A549 (cell line): Measurements from ENCODE around the gene TBC1D22A. TPM values are rescaled to one million over a fixed set of nuclear protein-coding genes. Genes with fewer than 3 reads are reported as not detected.
"Not testable (repeated sequence)": the region's sequence is repeated elsewhere in the genome, so short reads cannot be mapped to it uniquely, and the experiment has no call there.

Experiments used
- ATAC-seq, 2 experiments: fragments of 200-7000 bp in 1 of 2; fragments of >200 bp in 1 of 2; cut with Nextera tagmentation in 1 of 2; cut with Tn5 transposase in 1 of 2; 3 replicates each; pipeline versions ENCODE4 v1.8.0 to v1.9.1; 2018 to 2020; ENCODE audit warnings: mild to moderate bottlenecking in 1 of 2, moderate library complexity in 1 of 2
- CTCF ChIA-PET: fragments of 300-600 bp; sonication (Branson Sonifier 250); formaldehyde crosslinking; extraction: SDS; loops from one replicate; lab custom pipeline; 2021; ENCODE audit warnings: antibody characterized with exemption, inconsistent platforms; lab: Yijun Ruan, JAX
- POLR2A ChIA-PET: fragments of 350-600 bp; formaldehyde crosslinking; extraction: SDS; loops from one replicate; lab custom pipeline; 2021; ENCODE audit warnings: antibody characterized with exemption, inconsistent platforms; lab: Yijun Ruan, JAX
- DNase-seq, 2 experiments: peaks; one replicate each; pipeline versions ENCODE4 v3.0.0 to v3.0.0-alpha.2; 2011 to 2016; ENCODE audit warnings: low read depth in 1 of 2, low spot score in 1 of 2
- FAIRE-seq: peaks from 2 replicates; lab custom pipeline; 2011; peaks lifted over from hg19 to GRCh38; lab: Jason Lieb, UNC
- H3K27ac ChIP-seq, 2 experiments: fragments of >200 bp; sonication (Bioruptor Twin); formaldehyde crosslinking; 3 replicates each; pipeline ENCODE4 v1.5.1; 2016 to 2017
- H3K4me1 ChIP-seq: fragments of >200 bp; sonication (Bioruptor Twin); formaldehyde crosslinking; 3 replicates; pipeline ENCODE4 v1.6.1; 2016
- H3K4me2 ChIP-seq: fragments of >200 bp; sonication (Bioruptor Twin); formaldehyde crosslinking; 3 replicates; pipeline ENCODE4 v1.6.1; 2016
- H3K4me3 ChIP-seq: fragments of >200 bp; sonication (Bioruptor Twin); formaldehyde crosslinking; 3 replicates; pipeline ENCODE4 v1.5.1; 2016
- H3K9me3 ChIP-seq: fragments of >200 bp; sonication (Bioruptor Twin); formaldehyde crosslinking; 3 replicates; pipeline ENCODE4 v1.6.1; 2016
- BHLHE40 ChIP-seq: IDR thresholded peaks from 2 replicates; pipeline ENCODE4 v1.6.1; 2012; ENCODE audit warnings: low read depth, low read length, inconsistent platforms
- CHD4 ChIP-seq: fragments of 200-600 bp; sonication (generic); IDR thresholded peaks from 2 replicates; pipeline ENCODE4 v1.6.1; 2016; ENCODE audit warnings: antibody characterized with exemption, mild to moderate bottlenecking, borderline replicate concordance
- E2F6 ChIP-seq: IDR thresholded peaks from 2 replicates; pipeline ENCODE4 v1.6.1; 2012; ENCODE audit warnings: low read depth, borderline replicate concordance
- EHF ChIP-seq: fragments of 250-450 bp; sonication (Bioruptor Pico); IDR thresholded peaks from 2 replicates; pipeline ENCODE4 v1.5.0; 2020; ENCODE audit warnings: mild to moderate bottlenecking
- EP300 ChIP-seq, 2 experiments: fragments of >200 bp; sonication (Bioruptor Twin); formaldehyde crosslinking; IDR thresholded peaks; 2 replicates in 1 of 2; 3 replicates in 1 of 2; pipeline ENCODE4 v1.6.1; 2016 to 2017
- FOSB ChIP-seq: fragments of 250-450 bp; sonication (Bioruptor Pico); IDR thresholded peaks from 2 replicates; pipeline ENCODE4 v1.5.0; 2020; ENCODE audit warnings: mild to moderate bottlenecking, moderate library complexity
- FOSL2 ChIP-seq, 2 experiments: fragments of 450-650 bp in 1 of 2; fragments of >200 bp in 1 of 2; sonication (Bioruptor Twin) in 1 of 2; formaldehyde crosslinking; IDR thresholded peaks; 2 replicates each; pipeline versions ENCODE4 v1.5.0 to v1.6.1; 2016 to 2020; ENCODE audit warnings: mild to moderate bottlenecking in 1 of 2, moderate library complexity in 1 of 2
- HOXB5 ChIP-seq: fragments of 250-450 bp; sonication (Bioruptor Pico); IDR thresholded peaks from 2 replicates; pipeline ENCODE4 v1.5.0; 2020; ENCODE audit warnings: mild to moderate bottlenecking, moderate library complexity
- JUN ChIP-seq, 2 experiments: fragments of >200 bp; sonication (Bioruptor Twin); formaldehyde crosslinking; IDR thresholded peaks; 2 replicates in 1 of 2; 3 replicates in 1 of 2; pipeline ENCODE4 v1.6.1; 2016 to 2017
- KDM1A ChIP-seq: fragments of 200-600 bp; sonication (generic); IDR thresholded peaks from 2 replicates; pipeline ENCODE4 v1.6.1; 2016; ENCODE audit warnings: low read depth, mild to moderate bottlenecking
- NFE2L2 ChIP-seq: fragments of 150-350 bp; conservative IDR thresholded peaks from 2 replicates; pipeline ENCODE4 v1.6.1; 2014; ENCODE audit warnings: low read length
- POLR2A ChIP-seq: IDR thresholded peaks from 2 replicates; pipeline ENCODE4 v1.6.1; 2012; ENCODE audit warnings: mild to moderate bottlenecking, low read length
- RCOR1 ChIP-seq: fragments of 150-350 bp; IDR thresholded peaks from 2 replicates; pipeline ENCODE4 v1.6.1; 2014; ENCODE audit warnings: antibody characterized with exemption, low read length, low read depth
- SMC3 ChIP-seq: fragments of >200 bp; sonication (Bioruptor Twin); formaldehyde crosslinking; IDR thresholded peaks from 3 replicates; pipeline ENCODE4 v1.6.1; 2018; ENCODE audit warnings: inconsistent platforms
- SREBF2 ChIP-seq: fragments of 450-650 bp; IDR thresholded peaks from 2 replicates; pipeline ENCODE4 v1.6.1; 2014; ENCODE audit warnings: mild to moderate bottlenecking, moderate library complexity
- TFCP2L1 ChIP-seq: fragments of 250-450 bp; sonication (Bioruptor Pico); IDR thresholded peaks from 2 replicates; pipeline ENCODE4 v1.5.0; 2021; ENCODE audit warnings: mild to moderate bottlenecking
- ZC3H11A ChIP-seq: fragments of 450-650 bp; IDR thresholded peaks from 2 replicates; pipeline ENCODE4 v1.6.1; 2014; ENCODE audit warnings: antibody characterized with exemption, mild to moderate bottlenecking
- ZFP36 ChIP-seq: fragments of 450-650 bp; IDR thresholded peaks from 2 replicates; pipeline ENCODE4 v1.6.1; 2014; ENCODE audit warnings: borderline replicate concordance; ENCODE audit not compliant: partially characterized antibody
- ZSCAN20 ChIP-seq: fragments of 250-450 bp; sonication (Bioruptor Pico); IDR thresholded peaks from 2 replicates; pipeline ENCODE4 v1.8.0; 2022; ENCODE audit warnings: mild to moderate bottlenecking, moderate library complexity
- WGBS: methylation state at CpG from one replicate; pipeline ENCODE4 v1.1.6; 2017; ENCODE audit errors: missing lambda C conversion rate; 5-methylcytosine and 5-hydroxymethylcytosine counted together
- polyA plus RNA-seq, 4 experiments: library from polyadenylated mRNA; depleted of rRNA in 3 of 4; stranded (reverse); fragments of >200 nt; fragmentation: RNase III in 1 of 4; extraction: RNeasy Plus Mini Kit Qiagen cat#74134 plus additional on column Dnase treatment in 1 of 4; gene quantifications; 2 replicates in 3 of 4; 3 replicates in 1 of 4; pipeline ENCODE4 v1.2.3, GENCODE V29; 2011 to 2017
- TF ChIP-seq, protein P1 (sequence below): fragments of >200 bp; sonication (Bioruptor Twin); formaldehyde crosslinking; IDR thresholded peaks from 2 replicates; pipeline ENCODE4 v1.6.1; 2016
- TF ChIP-seq, protein P2 (sequence below): IDR thresholded peaks from 2 replicates; pipeline ENCODE4 v1.6.1; 2012
- TF ChIP-seq, protein P3 (sequence below): fragments of 250-450 bp; sonication (Bioruptor Pico); IDR thresholded peaks from 2 replicates; pipeline ENCODE4 v1.5.0; 2020; ENCODE audit warnings: low read depth, mild to moderate bottlenecking, moderate library complexity
- TF ChIP-seq, protein P4 (sequence below): fragments of 150-350 bp; IDR thresholded peaks from 2 replicates; pipeline ENCODE4 v1.6.1; 2014; ENCODE audit warnings: low read depth, mild to moderate bottlenecking, low read length

TBC1D22A gene
- polyA plus RNA-seq, 2 of the 4 experiments (the other 2 are of a cell fraction) = 8.9 to 10.8 TPM

DNA sequence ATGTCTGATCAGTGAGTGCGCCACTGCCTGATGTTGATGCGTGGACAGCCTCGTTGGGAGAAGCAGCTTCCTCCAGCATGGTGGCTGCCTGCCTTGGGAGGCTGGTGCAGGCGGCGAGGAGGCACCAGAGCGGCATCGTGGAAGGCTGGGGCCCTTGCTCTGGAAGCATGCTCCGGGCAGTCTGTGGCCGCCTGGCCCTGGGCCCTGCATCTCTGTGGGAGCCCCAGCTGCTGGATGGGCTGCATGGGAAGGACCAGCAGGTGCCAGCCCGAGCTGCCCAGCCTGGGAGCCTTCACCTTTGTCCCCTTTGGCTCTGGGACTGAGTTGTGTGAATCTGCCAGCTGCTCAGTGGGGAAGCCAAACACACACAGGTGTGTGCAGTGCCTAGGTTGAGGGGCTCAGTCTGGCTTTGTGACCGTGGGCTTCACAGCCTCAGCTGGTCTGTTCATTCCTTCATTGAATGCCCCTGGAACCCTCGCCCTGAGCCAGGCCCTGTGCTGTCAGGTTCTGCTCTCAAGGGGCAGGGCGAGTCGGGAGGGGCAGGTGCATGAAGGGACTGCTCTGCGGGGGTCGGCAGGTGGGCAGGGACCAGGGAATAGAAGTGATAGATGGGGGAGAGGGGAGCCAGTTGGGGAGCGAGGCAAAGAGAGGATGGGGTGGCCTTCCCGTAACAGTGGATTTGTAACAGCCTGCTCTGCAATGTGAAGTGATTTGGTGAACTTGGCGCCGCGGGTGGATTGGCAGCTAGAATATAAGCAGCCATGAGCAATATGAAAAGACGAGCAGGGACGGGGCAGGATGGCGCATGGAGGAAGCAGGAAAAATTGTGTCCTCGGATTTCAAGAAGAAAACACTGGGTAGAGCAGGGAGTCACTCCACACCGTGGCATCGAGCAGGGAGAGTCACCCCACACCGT lies 354.2 kb downstream of the TBC1D22A start:
- no peak overlapping the region for H3K27ac ChIP-seq
- TF ChIP-seq EP300 (IDR thresholded peaks at IDR 0.05) = no peak
- TF ChIP-seq ZFP36 = no peak
- no peak for TF ChIP-seq JUN (IDR thresholded peaks at IDR 0.05)
- no peak for TF ChIP-seq SMC3
- TF ChIP-seq, protein P1, sequence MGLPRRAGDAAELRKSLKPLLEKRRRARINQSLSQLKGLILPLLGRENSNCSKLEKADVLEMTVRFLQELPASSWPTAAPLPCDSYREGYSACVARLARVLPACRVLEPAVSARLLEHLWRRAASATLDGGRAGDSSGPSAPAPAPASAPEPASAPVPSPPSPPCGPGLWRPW = no peak
- TF ChIP-seq ZSCAN20 = no peak
- TF ChIP-seq FOSB = no peak
- TF ChIP-seq SREBF2 = no peak
- TF ChIP-seq TFCP2L1 (CRISPR knock-in tag) = no peak
- TF ChIP-seq, protein P2, sequence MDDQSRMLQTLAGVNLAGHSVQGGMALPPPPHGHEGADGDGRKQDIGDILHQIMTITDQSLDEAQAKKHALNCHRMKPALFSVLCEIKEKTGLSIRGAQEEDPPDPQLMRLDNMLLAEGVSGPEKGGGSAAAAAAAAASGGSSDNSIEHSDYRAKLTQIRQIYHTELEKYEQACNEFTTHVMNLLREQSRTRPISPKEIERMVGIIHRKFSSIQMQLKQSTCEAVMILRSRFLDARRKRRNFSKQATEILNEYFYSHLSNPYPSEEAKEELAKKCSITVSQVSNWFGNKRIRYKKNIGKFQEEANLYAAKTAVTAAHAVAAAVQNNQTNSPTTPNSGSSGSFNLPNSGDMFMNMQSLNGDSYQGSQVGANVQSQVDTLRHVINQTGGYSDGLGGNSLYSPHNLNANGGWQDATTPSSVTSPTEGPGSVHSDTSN = no peak
- no peak for TF ChIP-seq KDM1A
- no peak for TF ChIP-seq POLR2A
- TF ChIP-seq RCOR1 = no peak
- TF ChIP-seq CHD4 = no peak
- TF ChIP-seq FOSL2 (IDR thresholded peaks at IDR 0.05) = no peak
- no peak for TF ChIP-seq FOSL2 (CRISPR knock-in tag; IDR thresholded peaks at IDR 0.05)
- TF ChIP-seq BHLHE40 = no peak
- H3K4me2 ChIP-seq = no peak overlapping the region
- CTCF ChIA-PET = no interaction called here
- no peaks in the 10 kb centered on the region for H3K9me3 ChIP-seq
- WGBS = 92% methylated on average over 19 of the region's 28 CpGs
- no peak for DNase-seq
- no peak for ATAC-seq
- POLR2A ChIA-PET = no interaction called here
- H3K4me1 ChIP-seq = no peaks in the 10 kb centered on the region
- no peak for FAIRE-seq
- no peak overlapping the region for H3K4me3 ChIP-seq

DNA sequence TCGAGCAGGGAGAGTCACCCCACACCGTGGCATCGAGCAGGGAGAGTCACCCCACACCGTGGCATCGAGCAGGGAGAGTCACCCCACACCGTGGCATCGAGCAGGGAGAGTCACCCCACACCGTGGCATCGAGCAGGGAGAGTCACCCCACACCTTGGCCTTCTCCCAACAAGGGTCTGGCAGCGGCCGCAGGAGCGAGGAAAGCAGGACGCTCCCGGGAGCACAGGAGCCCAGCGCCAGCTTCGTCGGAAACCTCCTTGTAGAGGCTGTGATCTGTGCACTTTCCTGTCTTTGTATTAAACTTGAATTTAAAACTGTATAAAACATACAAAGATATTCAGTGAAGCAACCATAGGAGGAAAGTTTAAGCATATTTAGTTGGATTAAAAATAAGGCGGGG lies 355.0 kb downstream of the TBC1D22A start:
- FAIRE-seq, H3K4me1 ChIP-seq, DNase-seq, H3K4me2 ChIP-seq, H3K27ac ChIP-seq, POLR2A ChIA-PET, ATAC-seq, CTCF ChIA-PET, H3K4me3 ChIP-seq, H3K9me3 ChIP-seq: not testable (repeated sequence)
- 93% methylated on average over 9 of the region's 18 CpGs for WGBS

DNA sequence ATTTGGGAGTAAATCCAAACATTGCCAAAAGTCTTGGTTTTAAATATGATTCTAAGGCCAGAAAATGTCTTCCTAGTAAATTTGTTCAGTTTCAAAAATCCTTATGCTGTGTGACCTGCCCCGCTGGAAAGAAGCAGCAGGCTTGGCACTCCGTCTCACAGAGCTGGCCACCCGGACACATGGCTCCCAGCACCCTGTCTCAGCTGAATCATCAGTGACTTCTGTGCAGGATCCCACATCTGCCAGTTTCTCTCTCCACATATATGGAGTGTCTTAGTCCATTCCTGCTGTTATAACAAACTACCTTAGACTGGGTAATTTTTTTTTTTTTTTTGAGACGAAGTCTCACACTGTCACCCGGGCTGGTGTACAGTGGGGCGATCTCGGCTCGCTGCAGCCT lies 356.7 kb downstream of the TBC1D22A start:
- H3K4me1 ChIP-seq = no peaks in the 10 kb centered on the region; the same call in 2 of the 3 replicates
- no peak overlapping the region for H3K4me3 ChIP-seq
- DNase-seq = no peak
- H3K4me2 ChIP-seq = no peak overlapping the region
- ATAC-seq = no peak
- ChIA-PET CTCF (no interaction called here), POLR2A (no interaction called here)
- H3K27ac ChIP-seq = no peak overlapping the region
- TF ChIP-seq HOXB5 (no peak), E2F6 (no peak), ZC3H11A (no peak), JUN (IDR thresholded peaks at IDR 0.05) (no peak), NFE2L2 (no peak), EHF (no peak)
- TF ChIP-seq, protein P3, sequence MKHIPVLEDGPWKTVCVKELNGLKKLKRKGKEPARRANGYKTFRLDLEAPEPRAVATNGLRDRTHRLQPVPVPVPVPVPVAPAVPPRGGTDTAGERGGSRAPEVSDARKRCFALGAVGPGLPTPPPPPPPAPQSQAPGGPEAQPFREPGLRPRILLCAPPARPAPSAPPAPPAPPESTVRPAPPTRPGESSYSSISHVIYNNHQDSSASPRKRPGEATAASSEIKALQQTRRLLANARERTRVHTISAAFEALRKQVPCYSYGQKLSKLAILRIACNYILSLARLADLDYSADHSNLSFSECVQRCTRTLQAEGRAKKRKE = no peak
- TF ChIP-seq, protein P2 = no peak
- TF ChIP-seq, protein P1 = no peak
- TF ChIP-seq, protein P4, sequence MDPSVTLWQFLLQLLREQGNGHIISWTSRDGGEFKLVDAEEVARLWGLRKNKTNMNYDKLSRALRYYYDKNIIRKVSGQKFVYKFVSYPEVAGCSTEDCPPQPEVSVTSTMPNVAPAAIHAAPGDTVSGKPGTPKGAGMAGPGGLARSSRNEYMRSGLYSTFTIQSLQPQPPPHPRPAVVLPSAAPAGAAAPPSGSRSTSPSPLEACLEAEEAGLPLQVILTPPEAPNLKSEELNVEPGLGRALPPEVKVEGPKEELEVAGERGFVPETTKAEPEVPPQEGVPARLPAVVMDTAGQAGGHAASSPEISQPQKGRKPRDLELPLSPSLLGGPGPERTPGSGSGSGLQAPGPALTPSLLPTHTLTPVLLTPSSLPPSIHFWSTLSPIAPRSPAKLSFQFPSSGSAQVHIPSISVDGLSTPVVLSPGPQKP = no peak
- WGBS = 97% methylated on average over 8 of the region's 8 CpGs
- no peaks in the 10 kb centered on the region for H3K9me3 ChIP-seq
- no peak for FAIRE-seq
